A673 (cell line): Measurements from ENCODE around the gene PPT1. TPM values are rescaled to one million over a fixed set of nuclear protein-coding genes. Genes with fewer than 3 reads are reported as not detected.

Source experiments
- BruUV-seq: library from RNA; stranded (reverse); fragments of 400-500 nt; replicated peaks from 2 replicates; lab custom pipeline; 2021; lab: Mats Ljungman, UMichigan
- CTCF ChIA-PET: fragments of 300-600 bp; sonication (Branson Sonifier 250); formaldehyde crosslinking; loops from one replicate; lab custom pipeline; 2022; ENCODE audit warnings: antibody characterized with exemption; lab: Charles Lee
- POLR2A ChIA-PET: fragments of 300-600 bp; sonication (Branson Sonifier 250); formaldehyde crosslinking; loops from one replicate; lab custom pipeline; 2022; ENCODE audit warnings: antibody characterized with exemption; ENCODE audit not compliant: low non-redundant PET; lab: Charles Lee
- DNase-seq: peaks from one replicate; pipeline ENCODE4 v3.0.0-alpha.2; 2015; ENCODE audit warnings: low spot score
- H3K27ac ChIP-seq: fragments of 200-600 bp; sonication (generic); 2 replicates; pipeline ENCODE4 v1.5.1; 2016; ENCODE audit warnings: mixed run types, low read depth, mild to moderate bottlenecking, mixed read lengths, antibody characterized with exemption, low read length; ENCODE audit not compliant: poor library complexity, severe bottlenecking
- H3K27me3 ChIP-seq: fragments of 200-600 bp; sonication (generic); replicated peaks from 2 replicates; pipeline ENCODE4 v1.6.1; 2017; ENCODE audit warnings: mixed run types, low read depth, mild to moderate bottlenecking, mixed read lengths, antibody characterized with exemption, low read length; ENCODE audit not compliant: insufficient read depth, poor library complexity
- H3K36me3 ChIP-seq: fragments of 200-600 bp; sonication (generic); 2 replicates; pipeline ENCODE4 v1.6.1; 2016; ENCODE audit warnings: mixed run types, mild to moderate bottlenecking, mixed read lengths, antibody characterized with exemption, low read length; ENCODE audit not compliant: insufficient read depth, poor library complexity, severe bottlenecking
- H3K4me1 ChIP-seq: fragments of 200-600 bp; sonication (generic); 2 replicates; pipeline ENCODE4 v1.6.1; 2017; ENCODE audit warnings: mixed run types, mild to moderate bottlenecking, mixed read lengths, antibody characterized with exemption, low read length; ENCODE audit not compliant: insufficient read depth, poor library complexity, severe bottlenecking
- H3K4me3 ChIP-seq: fragments of 200-600 bp; sonication (generic); 2 replicates; pipeline ENCODE4 v1.5.1; 2016; ENCODE audit warnings: low read depth, mixed run types, mild to moderate bottlenecking, mixed read lengths, low read length; ENCODE audit not compliant: poor library complexity, severe bottlenecking
- H3K9me3 ChIP-seq: fragments of 200-600 bp; sonication (generic); 2 replicates; pipeline ENCODE4 v1.6.1; 2016; ENCODE audit warnings: mixed run types, low read depth, mild to moderate bottlenecking, mixed read lengths, antibody characterized with exemption, low read length; ENCODE audit not compliant: poor library complexity, severe bottlenecking
- CTCF ChIP-seq: fragments of 300-800, 200-600 bp; sonication (generic); conservative IDR thresholded peaks from 2 replicates; pipeline ENCODE4 v1.5.1; 2017; ENCODE audit warnings: low read depth, mild to moderate bottlenecking, antibody characterized with exemption, low read length, moderate library complexity, mixed read lengths
- EZH2 ChIP-seq: fragments of 200-600 bp; sonication (generic); IDR thresholded peaks from 2 replicates; pipeline ENCODE4 v1.6.1; 2017; ENCODE audit warnings: borderline replicate concordance, low read depth, mild to moderate bottlenecking, mixed read lengths, antibody characterized with exemption, low read length; ENCODE audit not compliant: poor library complexity, severe bottlenecking
- intact Hi-C: fragments of 100-400 bp; cut with micrococcal nuclease; formaldehyde crosslinking; loops from one replicate; pipeline ENCODE4 v1.10.0; 2022; ENCODE audit not compliant: unreplicated experiment
- total RNA-seq: library from RNA; stranded (reverse); gene quantifications from 2 replicates; pipeline ENCODE4 v1.2.3, GENCODE V29; 2021

The PPT1 gene
- total RNA-seq, 1 experiment from 2014 or later, result 76.3 TPM

- Histone ChIP-seq H3K27me3 (no peaks in the 10 kb centered on the region), H3K9me3 (no peaks in the 10 kb centered on the region), H3K4me3 (no peak overlapping the region), H3K36me3 (peaks cover 77% of the 10 kb centered on the region), H3K4me1 (peaks cover 12% of the 10 kb centered on the region), H3K27ac (no peak overlapping the region)
- no TSS peak for BruUV-seq
- DNase-seq, result no peak
- intact Hi-C loops, result no loop called here
- CTCF ChIA-PET, result interaction anchor here (1.0 kb wide), 1 partner anchor 12 kb away, joined by 3 read pairs; no protein-coding TSS in a partner anchor
- POLR2A ChIA-PET, result no interaction called here
- TF ChIP-seq EZH2, result no peak
- no peak for TF ChIP-seq CTCF
Measured at GRCh38 chr1:40064797-40065499, 32.1 kb downstream of the PPT1 start.

GRCh38 chr1:40059960-40060750 lies 36.9 kb downstream of the PPT1 start:
- Histone ChIP-seq H3K27ac (peak overlapping the region; percentile 82), H3K4me3 (no peak overlapping the region), H3K4me1 (peaks cover 30% of the 10 kb centered on the region), H3K36me3 (peaks cover 39% of the 10 kb centered on the region), H3K27me3 (no peaks in the 10 kb centered on the region), H3K9me3 (no peaks in the 10 kb centered on the region)
- no TSS peak for BruUV-seq
- POLR2A ChIA-PET, result interaction anchor here (0.6 kb wide), 1 partner anchor 223 kb away, joined by 4 read pairs; no protein-coding TSS in a partner anchor
- CTCF ChIA-PET, result interaction anchor here (1.4 kb wide), 1 partner anchor 278 kb away, joined by 10 read pairs; no protein-coding TSS in a partner anchor
- intact Hi-C loops, result no loop called here
- no peak for TF ChIP-seq CTCF
- no peak for TF ChIP-seq EZH2
- peak; percentile 30 for DNase-seq

GRCh38 chr1:40059338-40059959 lies 37.6 kb downstream of the PPT1 start:
- Histone ChIP-seq H3K4me3 (peak overlapping the region; percentile 16), H3K27ac (peak overlapping the region; percentile 82), H3K36me3 (peaks cover 32% of the 10 kb centered on the region), H3K27me3 (no peaks in the 10 kb centered on the region), H3K4me1 (peaks cover 30% of the 10 kb centered on the region), H3K9me3 (no peaks in the 10 kb centered on the region)
- TF ChIP-seq EZH2 (no peak), CTCF (peak; percentile 46; the same call in 1 of the 2 replicates)
- no TSS peak for BruUV-seq
- peak; percentile 81 for DNase-seq
- ChIA-PET CTCF (interaction anchor here (1.4 kb wide), 1 partner anchor 279 kb away, joined by 10 read pairs; no protein-coding TSS in a partner anchor), POLR2A (interaction anchor here (0.6 kb wide), 1 partner anchor 224 kb away, joined by 4 read pairs; no protein-coding TSS in a partner anchor)
- intact Hi-C loops, result no loop called here
